HG03066 (cell line): ENCODE data around the gene TCAF1.
A peak's percentile ranks its signal among the peaks of the same experiment; 100 is the strongest.
"Not testable (repeated sequence)": the region's sequence is repeated elsewhere in the genome, so short reads cannot be mapped to it uniquely, and the experiment has no call there.

Source experiments
- ATAC-seq: cut with Tn5 transposase; IDR thresholded peaks from one replicate; pipeline ENCODE4 v1.9.1; 2021; ENCODE audit warnings: low read depth; ENCODE audit not compliant: unreplicated experiment

Gene TCAF1

GRCh38 chr7:143905509-143905908 lies 3.5 kb upstream of the TCAF1 start:
- ATAC-seq: no peak

GRCh38 chr7:143902332-143902899 lies 440 bp upstream of the TCAF1 start:
- no peak for ATAC-seq

DNA sequence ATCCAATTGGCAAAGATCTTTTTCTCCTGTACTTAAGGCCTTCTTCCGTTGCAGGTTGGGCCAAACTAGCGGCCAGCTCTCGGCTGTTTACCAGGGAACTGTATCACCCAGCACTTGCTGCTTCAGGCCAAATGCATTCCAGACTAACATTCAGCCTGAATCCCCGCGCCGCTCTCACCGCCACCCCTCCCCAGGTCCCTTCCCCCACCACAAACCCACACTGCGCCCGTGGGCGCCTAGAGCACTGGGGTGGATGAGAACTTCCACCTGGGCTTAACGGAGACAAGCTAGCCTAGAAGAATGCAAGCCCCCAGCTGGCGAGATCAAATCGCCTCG lies 676 bp downstream of the TCAF1 start:
- ATAC-seq: peak; percentile 9

DNA sequence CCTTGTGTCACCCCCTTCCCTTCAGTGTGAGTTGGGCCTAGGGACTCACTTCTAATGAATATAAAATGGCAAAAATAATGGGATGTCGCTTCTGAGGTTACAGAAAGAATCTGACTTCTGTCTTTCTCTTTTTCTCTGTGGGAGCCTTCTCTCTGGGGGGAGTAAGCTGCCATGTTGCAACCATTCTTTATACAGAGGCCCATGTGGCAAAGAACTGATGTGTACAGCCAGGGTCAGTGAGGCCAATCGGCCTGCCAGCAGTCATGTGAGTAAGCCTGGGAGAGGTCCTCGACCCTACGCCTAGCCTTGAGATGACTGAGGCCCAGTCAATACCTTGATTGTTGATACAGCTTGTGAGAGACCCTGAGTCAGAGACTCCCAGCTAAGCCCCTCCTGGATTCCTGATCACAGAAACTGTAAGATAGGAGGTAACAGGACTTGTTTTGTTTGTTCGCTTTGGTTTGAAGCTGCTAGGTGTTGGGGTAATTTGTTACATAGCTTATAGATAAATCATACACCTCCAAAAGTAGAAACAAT lies 1.7 kb downstream of the TCAF1 start:
- ATAC-seq: no peak

GRCh38 chr7:143898810-143899209 lies 3.2 kb downstream of the TCAF1 start:
- ATAC-seq: no peak

DNA sequence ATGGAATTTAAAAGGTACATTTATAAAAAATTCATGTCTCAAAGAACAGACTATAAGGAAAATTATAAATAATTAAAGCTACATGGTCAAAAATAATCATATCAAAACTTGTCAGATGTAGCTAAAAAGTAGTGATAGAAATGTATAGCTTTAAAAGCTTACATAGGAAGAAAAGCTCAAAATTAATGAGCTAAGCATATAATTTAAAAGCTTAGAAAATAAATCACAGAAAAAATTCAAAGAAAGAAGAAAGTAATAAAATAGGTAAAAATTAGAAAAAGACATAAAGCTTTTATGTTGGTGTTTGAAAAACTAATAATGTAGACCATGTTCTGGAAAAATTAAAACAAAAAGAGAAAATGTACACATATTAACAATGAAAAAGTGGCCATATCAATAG lies 5.3 kb downstream of the TCAF1 start:
- ATAC-seq: no peak

GRCh38 chr7:143892527-143893300 lies 9.3 kb downstream of the TCAF1 start:
- ATAC-seq: peak; percentile 99

DNA sequence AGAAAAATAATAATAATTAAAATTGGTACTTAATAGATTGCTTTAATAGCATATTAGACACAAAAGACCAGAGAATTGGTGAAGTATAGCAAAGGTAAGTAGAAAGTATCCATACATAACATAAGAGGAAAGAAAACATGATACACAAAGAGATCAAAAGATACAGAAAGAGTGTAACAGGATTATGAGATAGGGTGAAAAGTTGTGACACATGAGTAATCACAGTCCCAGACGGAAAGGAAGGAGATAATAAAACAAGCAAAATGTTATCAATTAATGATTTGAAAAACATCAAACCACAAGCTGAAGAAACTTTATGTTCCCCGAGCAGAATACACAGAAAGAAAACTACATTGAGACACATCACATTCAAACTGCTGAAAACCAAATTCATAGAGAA lies 10.5 kb downstream of the TCAF1 start:
- no peak for ATAC-seq

GRCh38 chr7:143890558-143890957 lies 11.4 kb downstream of the TCAF1 start:
- no peak for ATAC-seq

DNA sequence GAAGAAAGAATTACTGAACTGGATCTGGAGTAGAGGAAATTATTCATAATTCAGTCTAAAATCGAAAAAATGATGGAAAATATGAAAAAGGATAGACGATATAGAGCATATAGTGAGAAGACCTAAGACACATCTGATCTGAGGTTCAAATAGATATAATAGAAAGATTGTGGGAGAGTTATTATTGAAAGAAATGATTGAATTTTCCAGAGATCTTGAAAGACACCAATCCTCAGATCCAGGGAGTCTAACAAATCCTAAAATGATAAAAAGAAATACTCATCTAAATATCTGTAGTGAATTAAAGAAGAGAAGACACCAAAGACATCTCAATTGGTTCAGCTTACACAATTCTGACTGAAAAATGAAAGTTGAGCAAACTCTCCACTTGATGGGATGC lies 12.9 kb downstream of the TCAF1 start:
- no peak for ATAC-seq

DNA sequence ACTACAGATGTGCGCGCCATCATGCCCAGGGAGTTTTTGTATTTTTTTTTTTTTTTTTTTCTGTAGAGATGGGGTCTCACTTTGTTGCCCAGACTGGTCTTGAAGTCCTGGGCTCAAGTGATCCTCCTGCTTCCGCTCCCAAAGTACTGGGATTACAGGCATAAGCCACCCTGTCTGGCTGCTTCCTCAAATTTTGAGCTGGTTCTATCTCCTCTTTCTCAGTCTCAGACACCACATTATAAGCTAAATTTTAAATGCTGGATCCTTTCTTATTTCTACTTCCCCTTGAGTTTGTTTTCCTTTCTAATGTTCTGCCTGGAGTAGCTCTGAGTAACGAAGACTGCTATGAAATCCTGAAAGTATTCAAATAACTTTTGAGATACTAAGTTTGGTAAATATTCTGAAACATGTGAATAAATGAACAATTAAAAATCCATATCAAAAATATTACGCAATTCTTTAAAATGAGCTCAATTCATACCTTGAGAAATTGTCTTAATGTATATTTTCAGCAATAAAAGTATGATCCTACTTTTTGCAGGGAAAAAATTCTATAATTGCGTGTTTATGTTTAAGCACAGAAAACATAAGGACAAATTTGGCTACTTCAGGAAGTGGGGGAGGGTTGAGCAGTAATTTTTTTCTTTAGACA lies 15.0 kb downstream of the TCAF1 start:
- ATAC-seq: no peak

GRCh38 chr7:143885951-143886350 lies 16.0 kb downstream of the TCAF1 start:
- no peak for ATAC-seq

DNA sequence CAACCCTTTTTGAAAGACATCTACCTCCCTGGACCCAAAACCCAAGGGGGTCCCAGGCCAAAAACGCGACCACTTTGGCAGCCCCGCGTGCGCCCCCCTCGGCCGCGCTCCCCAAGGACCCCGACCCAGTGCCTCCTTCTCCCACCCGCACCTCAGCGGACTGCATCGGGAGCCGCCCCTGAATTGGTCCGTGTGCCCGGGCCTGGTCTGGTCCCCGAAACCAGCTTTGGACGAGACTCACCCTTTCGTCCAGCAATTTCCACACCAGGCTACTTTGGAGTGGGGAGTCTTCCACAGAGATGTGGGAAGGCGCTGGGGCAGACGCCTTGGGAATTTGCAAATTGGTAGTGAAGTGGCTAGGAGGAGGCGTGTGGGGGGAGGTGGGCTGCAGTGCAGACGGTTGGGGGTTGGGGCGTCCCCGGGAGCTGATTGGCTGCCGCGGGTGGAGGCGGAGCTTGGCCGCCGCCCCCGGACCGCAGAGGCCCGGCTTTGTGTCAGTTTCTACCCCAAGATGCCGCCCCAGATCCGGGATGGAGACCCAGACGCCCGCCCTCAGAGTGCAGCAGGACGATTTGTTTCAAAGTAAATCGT lies 16.9 kb downstream of the TCAF1 start:
- ATAC-seq: peak; percentile 86

DNA sequence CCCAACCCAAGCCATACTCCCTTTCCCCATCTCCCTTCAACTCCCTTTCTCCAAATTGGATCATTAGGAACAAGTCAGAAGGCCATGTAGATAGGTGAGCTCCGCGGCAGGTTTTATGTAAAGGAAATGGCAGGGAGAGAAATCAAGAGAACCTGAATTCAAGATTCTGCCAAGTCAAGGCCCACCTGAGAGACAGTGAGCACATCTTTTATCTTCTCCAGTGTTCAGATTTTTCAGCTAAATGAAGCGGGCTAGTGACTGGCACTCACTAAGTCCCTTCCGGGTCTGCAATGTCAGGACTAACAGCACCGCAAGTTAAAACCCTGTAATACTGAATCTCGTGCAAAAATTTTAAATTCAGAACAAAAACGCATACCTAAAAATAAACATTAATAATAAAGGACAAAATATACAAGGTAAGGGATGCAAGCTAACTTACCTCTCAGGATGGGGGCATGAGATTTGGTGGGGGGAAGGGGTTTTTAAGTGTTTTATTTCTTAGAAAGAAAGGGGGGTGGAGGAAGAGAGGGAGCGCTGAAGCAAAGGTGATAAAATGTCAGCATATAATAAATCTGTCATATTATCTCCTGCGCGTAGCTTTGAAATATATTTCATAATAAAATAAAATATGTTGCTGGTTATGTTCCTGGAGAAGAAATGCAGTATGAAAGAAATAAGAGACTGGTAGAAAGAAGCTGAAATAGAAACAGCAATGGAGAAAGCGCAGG lies 17.6 kb downstream of the TCAF1 start:
- no peak for ATAC-seq

DNA sequence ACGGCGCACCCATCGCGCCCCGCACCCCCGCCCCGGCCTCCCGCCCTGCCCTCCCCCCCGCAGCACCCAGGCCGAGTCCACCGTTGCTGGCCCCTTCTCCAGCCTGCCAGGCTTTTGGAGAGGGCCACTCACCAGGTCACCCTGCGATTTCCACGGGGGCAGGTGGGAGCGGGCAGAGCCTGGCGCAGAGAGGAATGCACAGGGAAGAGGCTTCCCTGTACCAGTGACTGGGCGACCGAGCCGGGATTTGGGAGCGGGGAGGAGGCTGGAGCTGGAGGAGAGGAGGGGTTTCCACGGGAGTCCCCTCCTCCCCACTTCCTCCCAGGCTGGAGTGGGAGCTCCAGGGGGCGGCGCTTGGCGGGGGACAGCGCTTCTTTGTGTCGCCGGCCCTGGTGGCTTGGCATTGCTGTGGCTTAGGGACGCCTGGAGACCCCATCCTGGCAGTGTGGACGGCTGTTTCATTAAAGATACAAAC lies 19.3 kb downstream of the TCAF1 start:
- no peak for ATAC-seq

- no peak for ATAC-seq
These were observed 19.9 kb downstream of the TCAF1 start for GRCh38 chr7:143882020-143882603.

- no peak for ATAC-seq
These were observed 23.1 kb downstream of the TCAF1 start for GRCh38 chr7:143878884-143879283.

DNA sequence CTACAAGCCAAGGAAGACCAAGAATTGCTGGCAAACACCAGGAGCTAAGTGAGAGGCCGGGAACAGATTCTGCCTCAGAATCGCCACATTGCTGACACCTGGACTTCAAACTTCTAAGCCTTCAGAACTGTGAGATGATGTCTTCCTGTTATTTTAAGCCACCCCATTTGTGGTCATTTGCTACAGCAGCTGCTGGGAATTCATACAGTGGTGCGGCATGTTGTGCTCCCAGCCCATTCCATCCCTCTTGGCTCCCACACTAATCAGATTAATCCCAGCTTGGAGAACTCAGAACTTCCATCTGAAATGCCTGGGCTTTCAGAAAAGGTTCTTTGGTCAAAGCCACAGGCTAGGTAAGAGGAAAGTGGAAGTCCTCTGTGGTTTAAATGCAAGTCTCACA lies 24.9 kb downstream of the TCAF1 start:
- ATAC-seq: no peak

GRCh38 chr7:143876218-143876617 lies 25.8 kb downstream of the TCAF1 start:
- no peak for ATAC-seq

- not testable (repeated sequence) for ATAC-seq
These were observed 28.7 kb downstream of the TCAF1 start for GRCh38 chr7:143873242-143873641.
